ENCODE results near the gene DNAAF5. TPM values are rescaled to one million over a fixed set of nuclear protein-coding genes. Genes with fewer than 3 reads are reported as not detected.

The DNAAF5 gene
- total and polyA plus RNA-seq, 9 of the 15 experiments (the other 6 are each of a cell fraction or from before 2014, with no cell fraction given): 3.1 to 69.7 (median 19.1) TPM

GRCh38 chr7:831596-832166 is 105.2 kb downstream of the DNAAF5 start (continued):
- TF ChIP-seq E2F3 (CRISPR knock-in tag; IDR thresholded peaks at IDR 0.05) (no peak), CBX2 (IDR thresholded peaks at IDR 0.05; ENCODE audit: insufficient read depth, low read length, poor library complexity, severe bottlenecking) (no peak), ZNF584 (CRISPR knock-in tag; IDR thresholded peaks at IDR 0.05; ENCODE audit: low read depth) (0 out of 2 replicates have a peak, but pooled peaks have one; percentile 46), MCM5 (IDR thresholded peaks at IDR 0.05; ENCODE audit: low read depth) (no peak), TRIM24 (IDR thresholded peaks at IDR 0.05) (no peak), ZNF384 (IDR thresholded peaks at IDR 0.05; ENCODE audit: low read depth, low read length) (no peak), NUFIP1 (IDR thresholded peaks at IDR 0.05; ENCODE audit: partially characterized antibody) (no peak), RBM17 (IDR thresholded peaks at IDR 0.05; ENCODE audit: borderline replicate concordance, low read depth, low read length) (no peak), RBM25 (IDR thresholded peaks at IDR 0.05; ENCODE audit: low read depth, low read length, severe bottlenecking) (no peak), TAF1 (IDR thresholded peaks at IDR 0.05; ENCODE audit: control insufficient read depth, extremely low read depth, insufficient read depth, low read length, severe bottlenecking) (no peak), MEF2D (tag; conservative IDR thresholded peaks at IDR 0.05; ENCODE audit: low read depth) (peak; percentile 97), RBM15 (IDR thresholded peaks at IDR 0.05; ENCODE audit: insufficient read depth, low read length) (no peak), SMARCA4 (IDR thresholded peaks at IDR 0.05) (peak; percentile 96), EP300 (IDR thresholded peaks at IDR 0.05; ENCODE audit: low read length) (peak; percentile 68), FOXP1 (CRISPR knock-in tag; IDR thresholded peaks at IDR 0.05) (no peak), ZNF695 (CRISPR knock-in tag; IDR thresholded peaks at IDR 0.05) (no peak), ZNF75A (CRISPR knock-in tag; IDR thresholded peaks at IDR 0.05) (no peak), ZNF165 (CRISPR knock-in tag; IDR thresholded peaks at IDR 0.05; ENCODE audit: borderline replicate concordance) (no peak), CHD4 (IDR thresholded peaks at IDR 0.05; ENCODE audit: insufficient read depth, insufficient replicate concordance, low read depth, low read length, poor library complexity, severe bottlenecking) (no peak), ZNF175 (CRISPR knock-in tag; IDR thresholded peaks at IDR 0.05; ENCODE audit: low read depth) (peak; percentile 29; the same call in 1 of the 2 replicates), LCOR (CRISPR knock-in tag; IDR thresholded peaks at IDR 0.05) (no peak), ZBTB7A (IDR thresholded peaks at IDR 0.05; ENCODE audit: borderline replicate concordance, control insufficient read depth, low read depth, low read length) (no peak), RFX1 (IDR thresholded peaks at IDR 0.05) (no peak), C11orf30 (IDR thresholded peaks at IDR 0.05; ENCODE audit: low read depth) (0 out of 2 replicates have a peak, but pooled peaks have one; percentile 4), JUNB (CRISPR knock-in tag; conservative IDR thresholded peaks at IDR 0.05) (peak; percentile 93), HBP1 (CRISPR knock-in tag; IDR thresholded peaks at IDR 0.05) (no peak), MXI1 (IDR thresholded peaks at IDR 0.05; ENCODE audit: low read depth, low read length) (no peak), SMAD3 (CRISPR knock-in tag; conservative IDR thresholded peaks at IDR 0.05) (no peak), TCF7L2 (IDR thresholded peaks at IDR 0.05; ENCODE audit: low read depth, low read length) (no peak), ZBTB8A (IDR thresholded peaks at IDR 0.05; ENCODE audit: partially characterized antibody) (no peak), HNRNPUL1 (IDR thresholded peaks at IDR 0.05; ENCODE audit: low read length) (no peak), ZKSCAN3 (CRISPR knock-in tag; IDR thresholded peaks at IDR 0.05) (no peak)

All from K562 (cell line).